Measurements from ENCODE around the gene MMRN1. TPM values are rescaled to one million over a fixed set of nuclear protein-coding genes. Genes with fewer than 3 reads are reported as not detected.

MMRN1 gene
- total RNA-seq, 1 experiment from 2014 or later = not detected

DNA sequence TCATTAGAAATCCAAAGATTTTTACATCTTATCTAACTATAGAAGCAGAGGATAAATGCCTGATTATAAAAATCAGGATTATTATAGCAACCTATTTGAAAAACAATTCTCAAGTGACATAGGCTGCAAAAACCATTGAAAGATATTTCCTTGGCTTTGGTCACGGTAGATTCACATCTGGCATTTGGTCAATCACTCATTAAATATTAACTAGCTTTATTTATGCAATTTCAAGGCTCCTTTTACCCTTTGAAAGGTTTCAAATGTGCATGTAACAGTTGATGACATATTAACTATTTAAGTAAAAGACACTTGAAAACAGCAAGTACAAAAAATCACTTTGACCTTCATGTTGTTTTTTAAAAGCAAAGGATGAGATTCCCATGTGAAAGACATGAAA is 98.1 kb downstream of the MMRN1 start:
- intact Hi-C loops (cut with micrococcal nuclease; ENCODE audit: unreplicated experiment) (no loop called here), in situ Hi-C loops (cut with HindIII; ENCODE audit: low pct_unique_long_range_greater_than_20kb, low sequenced_read_pairs) (no loop called here)
- no TSS peak for BruUV-seq (replicated peaks)
- ChIA-PET CTCF (no interaction called here), POLR2A (no interaction called here)
- no peaks in the 10 kb centered on the region for H3K36me3 ChIP-seq (ENCODE audit: control insufficient read depth, insufficient read depth, low read length)
- H3K27ac ChIP-seq (ENCODE audit: low read length) = no peak overlapping the region
- no peak overlapping the region for H3K4me3 ChIP-seq (ENCODE audit: low read depth in 2 of 2, low read length in 2 of 2)
- H3K9me3 ChIP-seq (ENCODE audit: control insufficient read depth, insufficient read depth, low read depth, low read length) = no peaks in the 10 kb centered on the region
- H3K27me3 ChIP-seq (ENCODE audit: control insufficient read depth, insufficient read depth, low read length) = no peaks in the 10 kb centered on the region
- no peak for ATAC-seq
- no peak for TF ChIP-seq POLR2AphosphoS5 (IDR thresholded peaks at IDR 0.05; ENCODE audit: low read depth, low read length)
- TF ChIP-seq SIN3A (IDR thresholded peaks at IDR 0.05; ENCODE audit: borderline replicate concordance, insufficient read depth, low read depth, low read length) = no peak
- no peak for TF ChIP-seq CTCF (IDR thresholded peaks at IDR 0.05)
- TF ChIP-seq, protein P1, sequence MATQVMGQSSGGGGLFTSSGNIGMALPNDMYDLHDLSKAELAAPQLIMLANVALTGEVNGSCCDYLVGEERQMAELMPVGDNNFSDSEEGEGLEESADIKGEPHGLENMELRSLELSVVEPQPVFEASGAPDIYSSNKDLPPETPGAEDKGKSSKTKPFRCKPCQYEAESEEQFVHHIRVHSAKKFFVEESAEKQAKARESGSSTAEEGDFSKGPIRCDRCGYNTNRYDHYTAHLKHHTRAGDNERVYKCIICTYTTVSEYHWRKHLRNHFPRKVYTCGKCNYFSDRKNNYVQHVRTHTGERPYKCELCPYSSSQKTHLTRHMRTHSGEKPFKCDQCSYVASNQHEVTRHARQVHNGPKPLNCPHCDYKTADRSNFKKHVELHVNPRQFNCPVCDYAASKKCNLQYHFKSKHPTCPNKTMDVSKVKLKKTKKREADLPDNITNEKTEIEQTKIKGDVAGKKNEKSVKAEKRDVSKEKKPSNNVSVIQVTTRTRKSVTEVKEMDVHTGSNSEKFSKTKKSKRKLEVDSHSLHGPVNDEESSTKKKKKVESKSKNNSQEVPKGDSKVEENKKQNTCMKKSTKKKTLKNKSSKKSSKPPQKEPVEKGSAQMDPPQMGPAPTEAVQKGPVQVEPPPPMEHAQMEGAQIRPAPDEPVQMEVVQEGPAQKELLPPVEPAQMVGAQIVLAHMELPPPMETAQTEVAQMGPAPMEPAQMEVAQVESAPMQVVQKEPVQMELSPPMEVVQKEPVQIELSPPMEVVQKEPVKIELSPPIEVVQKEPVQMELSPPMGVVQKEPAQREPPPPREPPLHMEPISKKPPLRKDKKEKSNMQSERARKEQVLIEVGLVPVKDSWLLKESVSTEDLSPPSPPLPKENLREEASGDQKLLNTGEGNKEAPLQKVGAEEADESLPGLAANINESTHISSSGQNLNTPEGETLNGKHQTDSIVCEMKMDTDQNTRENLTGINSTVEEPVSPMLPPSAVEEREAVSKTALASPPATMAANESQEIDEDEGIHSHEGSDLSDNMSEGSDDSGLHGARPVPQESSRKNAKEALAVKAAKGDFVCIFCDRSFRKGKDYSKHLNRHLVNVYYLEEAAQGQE (IDR thresholded peaks at IDR 0.05; ENCODE audit: insufficient read depth in 1 of 2, low read depth in 2 of 2, low read length in 1 of 2) = no peak
- no peak for TF ChIP-seq TCF7L2 (IDR thresholded peaks at IDR 0.05; ENCODE audit: low read depth, low read length)
- no peaks in the 10 kb centered on the region for H3K4me1 ChIP-seq (ENCODE audit: control insufficient read depth, insufficient read depth, low read length)
- no peak for DNase-seq (ENCODE audit: low read depth, low spot score)

DNA sequence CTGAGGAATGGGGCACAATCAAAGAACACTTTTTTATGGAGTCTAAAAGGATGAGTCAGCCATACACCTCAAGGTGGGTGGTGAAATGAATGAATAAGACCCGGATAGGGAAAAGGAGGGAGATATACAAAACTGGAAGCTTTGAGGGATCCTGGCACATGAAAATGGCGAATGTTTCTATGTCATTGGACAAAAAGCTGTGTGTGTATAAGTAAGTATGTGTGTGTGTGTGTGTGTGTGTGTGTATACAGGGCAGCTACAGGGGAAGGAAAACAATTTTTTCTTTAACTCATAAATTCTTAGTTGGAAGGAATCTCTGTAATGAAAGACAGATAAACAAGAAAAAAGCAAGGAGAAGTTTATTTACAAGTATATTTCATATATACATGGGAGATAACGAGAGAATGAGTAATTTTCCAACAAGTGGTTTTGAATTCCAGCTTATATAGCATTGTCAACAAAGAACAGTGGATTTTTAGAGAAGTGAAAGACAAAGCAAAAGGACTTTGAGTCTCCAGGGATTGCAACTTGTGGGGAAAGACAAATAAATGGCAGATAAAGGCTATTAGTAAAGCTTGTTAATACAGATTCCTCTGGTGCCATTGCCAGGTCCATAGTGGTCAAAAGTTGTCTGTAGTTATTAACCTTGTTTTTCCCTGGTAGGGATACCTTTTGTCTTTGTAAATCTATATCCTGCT is 99.7 kb downstream of the MMRN1 start:
- CTCF ChIA-PET = no interaction called here
- DNase-seq (ENCODE audit: low read depth, low spot score) (no peak), ATAC-seq (no peak)
- Histone ChIP-seq H3K4me1 (ENCODE audit: control insufficient read depth, insufficient read depth, low read length) (no peaks in the 10 kb centered on the region), H3K27me3 (ENCODE audit: control insufficient read depth, insufficient read depth, low read length) (no peaks in the 10 kb centered on the region), H3K9me3 (ENCODE audit: control insufficient read depth, insufficient read depth, low read depth, low read length) (no peaks in the 10 kb centered on the region), H3K4me3 (ENCODE audit: low read depth in 2 of 2, low read length in 2 of 2) (no peak overlapping the region), H3K36me3 (ENCODE audit: control insufficient read depth, insufficient read depth, low read length) (no peaks in the 10 kb centered on the region), H3K27ac (ENCODE audit: low read length) (no peak overlapping the region)
- intact Hi-C loops (cut with micrococcal nuclease; ENCODE audit: unreplicated experiment) = no loop called here
- in situ Hi-C loops (cut with HindIII; ENCODE audit: low pct_unique_long_range_greater_than_20kb, low sequenced_read_pairs) = no loop called here
- TF ChIP-seq CTCF (IDR thresholded peaks at IDR 0.05) (no peak), SIN3A (IDR thresholded peaks at IDR 0.05; ENCODE audit: borderline replicate concordance, insufficient read depth, low read depth, low read length) (no peak), POLR2AphosphoS5 (IDR thresholded peaks at IDR 0.05; ENCODE audit: low read depth, low read length) (no peak), TCF7L2 (IDR thresholded peaks at IDR 0.05; ENCODE audit: low read depth, low read length) (no peak)
- TF ChIP-seq, protein P1 (IDR thresholded peaks at IDR 0.05; ENCODE audit: insufficient read depth in 1 of 2, low read depth in 2 of 2, low read length in 1 of 2) = no peak
- no TSS peak for BruUV-seq (replicated peaks)
- POLR2A ChIA-PET = no interaction called here
